SJCRH30 (cell line): ENCODE data around the gene KRTAP2-4. TPM values are rescaled to one million over a fixed set of nuclear protein-coding genes. Genes with fewer than 3 reads are reported as not detected.
"Not testable (repeated sequence)": the region's sequence is repeated elsewhere in the genome, so short reads cannot be mapped to it uniquely, and the experiment has no call there.

Experiments used
- DNase-seq, 2 experiments: peaks; one replicate each; pipeline ENCODE4 v3.0.0-alpha.2; 2015 to 2020
- H3K27ac ChIP-seq: fragments of 250-450 bp; sonication (Bioruptor Pico); 2 replicates; pipeline ENCODE4 v1.5.1; 2020; ENCODE audit warnings: mild to moderate bottlenecking, moderate library complexity
- H3K27me3 ChIP-seq: fragments of 250-450 bp; sonication (Bioruptor Pico); 2 replicates; pipeline ENCODE4 v1.5.1; 2020; ENCODE audit warnings: mild to moderate bottlenecking, moderate library complexity
- H3K36me3 ChIP-seq: fragments of 250-450 bp; sonication (Bioruptor Pico); 2 replicates; pipeline ENCODE4 v1.5.1; 2020; ENCODE audit warnings: mild to moderate bottlenecking, moderate library complexity
- H3K4me1 ChIP-seq: fragments of 250-450 bp; sonication (Bioruptor Pico); 2 replicates; pipeline ENCODE4 v1.5.1; 2020; ENCODE audit warnings: mild to moderate bottlenecking, moderate library complexity
- H3K4me3 ChIP-seq: fragments of 250-450 bp; sonication (Bioruptor Pico); 2 replicates; pipeline ENCODE4 v1.5.1; 2020; ENCODE audit warnings: mild to moderate bottlenecking, moderate library complexity
- H3K9me3 ChIP-seq: fragments of 250-450 bp; sonication (Bioruptor Pico); replicated peaks from 2 replicates; pipeline ENCODE4 v1.5.1; 2020; ENCODE audit warnings: mild to moderate bottlenecking, moderate library complexity
- total RNA-seq: library from RNA; depleted of rRNA; stranded (reverse); fragments of >200 nt; shearing (Covaris generic); gene quantifications from 2 replicates; pipeline ENCODE4 v1.2.3, GENCODE V29; 2014

Gene KRTAP2-4
- total RNA-seq, 1 experiment from 2014 or later: not detected

- peak; percentile 9 to 30 for DNase-seq
- H3K27me3 ChIP-seq, H3K36me3 ChIP-seq, H3K9me3 ChIP-seq, H3K4me3 ChIP-seq: not testable (repeated sequence)
- H3K4me1 ChIP-seq: peaks cover 50% of the 10 kb centered on the region
- peak overlapping the region; percentile 48 for H3K27ac ChIP-seq
Observed at GRCh38 chr17:41059276-41060051, 6.2 kb downstream of the KRTAP2-4 start.

- peaks cover 6% of the 10 kb centered on the region; the same call in 1 of the 2 replicates for H3K9me3 ChIP-seq
- H3K36me3 ChIP-seq: no peaks in the 10 kb centered on the region
- H3K27ac ChIP-seq: no peak overlapping the region
- H3K4me1 ChIP-seq: peaks cover 42% of the 10 kb centered on the region
- no peak overlapping the region for H3K4me3 ChIP-seq
- H3K27me3 ChIP-seq: no peaks in the 10 kb centered on the region
- no peak for DNase-seq
Observed at GRCh38 chr17:41058741-41059140, 6.9 kb downstream of the KRTAP2-4 start.

- Histone ChIP-seq H3K27ac (no peak overlapping the region), H3K9me3 (peaks cover 6% of the 10 kb centered on the region; the same call in 1 of the 2 replicates), H3K4me1 (peaks cover 36% of the 10 kb centered on the region), H3K27me3 (no peaks in the 10 kb centered on the region), H3K36me3 (no peaks in the 10 kb centered on the region), H3K4me3 (no peak overlapping the region)
- DNase-seq: no peak
Observed at GRCh38 chr17:41057547-41057946, 8.1 kb downstream of the KRTAP2-4 start.

GRCh38 chr17:41055130-41055529 is 10.5 kb downstream of the KRTAP2-4 start, which contains the start of gene KRTAP2-2:
Gene KRTAP2-2 (minus strand): TSS chr17:41055230. CDS start chr17:41055211, 19 bp downstream.
- H3K4me1 ChIP-seq: peaks cover 14% of the 10 kb centered on the region
- H3K9me3 ChIP-seq, H3K4me3 ChIP-seq, H3K27me3 ChIP-seq, H3K27ac ChIP-seq, H3K36me3 ChIP-seq, DNase-seq: not testable (repeated sequence)

GRCh38 chr17:41054556-41054955 is 11.1 kb downstream of the KRTAP2-4 start:
- H3K36me3 ChIP-seq, H3K9me3 ChIP-seq, H3K27me3 ChIP-seq, DNase-seq, H3K27ac ChIP-seq, H3K4me3 ChIP-seq: not testable (repeated sequence)
- H3K4me1 ChIP-seq: peaks cover 11% of the 10 kb centered on the region

- Histone ChIP-seq H3K4me3 (no peak overlapping the region), H3K9me3 (peaks cover 6% of the 10 kb centered on the region; the same call in 1 of the 2 replicates), H3K4me1 (peaks cover 9% of the 10 kb centered on the region), H3K27me3 (no peaks in the 10 kb centered on the region), H3K36me3 (no peaks in the 10 kb centered on the region), H3K27ac (no peak overlapping the region)
- no peak for DNase-seq
Observed at GRCh38 chr17:41054025-41054424, 11.7 kb downstream of the KRTAP2-4 start.

- H3K36me3 ChIP-seq: no peaks in the 10 kb centered on the region
- no peaks in the 10 kb centered on the region for H3K27me3 ChIP-seq
- peaks cover 6% of the 10 kb centered on the region for H3K4me1 ChIP-seq
- no peak overlapping the region for H3K4me3 ChIP-seq
- H3K9me3 ChIP-seq: peaks cover 3% of the 10 kb centered on the region; the same call in 1 of the 2 replicates
- DNase-seq: no peak
- H3K27ac ChIP-seq: no peak overlapping the region
Observed at GRCh38 chr17:41052566-41052965, 13.1 kb downstream of the KRTAP2-4 start.

GRCh38 chr17:41049110-41049509 is 16.6 kb downstream of the KRTAP2-4 start:
- no peak for DNase-seq
- Histone ChIP-seq H3K27me3 (no peaks in the 10 kb centered on the region), H3K36me3 (no peaks in the 10 kb centered on the region), H3K27ac (no peak overlapping the region), H3K4me1 (peaks cover 3% of the 10 kb centered on the region), H3K4me3 (no peak overlapping the region), H3K9me3 (no peaks in the 10 kb centered on the region)

- Histone ChIP-seq H3K4me3 (no peak overlapping the region), H3K9me3 (no peaks in the 10 kb centered on the region), H3K4me1 (peaks cover 3% of the 10 kb centered on the region), H3K36me3 (no peaks in the 10 kb centered on the region), H3K27ac (no peak overlapping the region), H3K27me3 (no peaks in the 10 kb centered on the region)
- no peak for DNase-seq
Observed at GRCh38 chr17:41048441-41048840, 17.2 kb downstream of the KRTAP2-4 start.

GRCh38 chr17:41046735-41047465 is 18.8 kb downstream of the KRTAP2-4 start, which contains the start of gene KRTAP2-1:
Gene KRTAP2-1 (minus strand): TSS chr17:41047316. CDS start chr17:41047267, 49 bp downstream.
- not testable (repeated sequence) for H3K4me3 ChIP-seq, H3K27ac ChIP-seq, H3K27me3 ChIP-seq, DNase-seq, H3K36me3 ChIP-seq, H3K4me1 ChIP-seq, H3K9me3 ChIP-seq

- no peaks in the 10 kb centered on the region for H3K27me3 ChIP-seq
- DNase-seq: no peak
- no peak overlapping the region for H3K27ac ChIP-seq
- no peaks in the 10 kb centered on the region; the same call in 1 of the 2 replicates for H3K4me1 ChIP-seq
- no peak overlapping the region for H3K4me3 ChIP-seq
- H3K9me3 ChIP-seq: peaks cover 7% of the 10 kb centered on the region; the same call in 1 of the 2 replicates
- H3K36me3 ChIP-seq: no peaks in the 10 kb centered on the region
Observed at GRCh38 chr17:41042953-41043352, 22.7 kb downstream of the KRTAP2-4 start.

GRCh38 chr17:41040783-41041571 is 24.7 kb downstream of the KRTAP2-4 start, which contains the start of gene KRTAP1-1:
Gene KRTAP1-1 (minus strand): TSS chr17:41041450. CDS start chr17:41041397, 53 bp downstream.
- not testable (repeated sequence) for H3K4me1 ChIP-seq, H3K36me3 ChIP-seq, H3K27me3 ChIP-seq, H3K27ac ChIP-seq, H3K9me3 ChIP-seq, H3K4me3 ChIP-seq
- peak; percentile 18 to 25 for DNase-seq

- H3K36me3 ChIP-seq: no peaks in the 10 kb centered on the region
- no peak overlapping the region for H3K27ac ChIP-seq
- DNase-seq: no peak
- H3K27me3 ChIP-seq: no peaks in the 10 kb centered on the region
- H3K4me1 ChIP-seq: no peaks in the 10 kb centered on the region; the same call in 1 of the 2 replicates
- peaks cover 2% of the 10 kb centered on the region; the same call in 1 of the 2 replicates for H3K9me3 ChIP-seq
- H3K4me3 ChIP-seq: no peak overlapping the region
Observed at GRCh38 chr17:41037853-41038350, 27.8 kb downstream of the KRTAP2-4 start.

- H3K36me3 ChIP-seq, H3K4me3 ChIP-seq, H3K9me3 ChIP-seq, H3K27me3 ChIP-seq, H3K4me1 ChIP-seq, H3K27ac ChIP-seq: not testable (repeated sequence)
- peak; percentile 25 to 32 for DNase-seq
Observed at GRCh38 chr17:41034346-41034935, 31.2 kb downstream of the KRTAP2-4 start, which contains the start of gene KRTAP1-3. Gene KRTAP1-3 (minus strand): TSS chr17:41034874. CDS start chr17:41034821, 53 bp downstream.
